ENCODE results near the gene MBOAT2.
A peak's percentile ranks its signal among the peaks of the same experiment; 100 is the strongest.

The MBOAT2 gene

GRCh38 chr2:8833853-8834252 is 169.6 kb downstream of the MBOAT2 start:
- Mint-ChIP-seq H3K27me3 (no peaks in the 10 kb centered on the region), H3K4me1 (peaks cover 70% of the 10 kb centered on the region), H3K9me3 (no peaks in the 10 kb centered on the region), H3K27ac (no peak overlapping the region), H3K4me3 (no peak overlapping the region)
- DNase-seq (no peak), ATAC-seq (no peak)

- peaks cover 70% of the 10 kb centered on the region for H3K4me1 Mint-ChIP-seq
Observed at GRCh38 chr2:8831516-8831915, 172.0 kb downstream of the MBOAT2 start.

GRCh38 chr2:8827729-8828128 is 175.8 kb downstream of the MBOAT2 start:
- Mint-ChIP-seq H3K4me1 (peaks cover 42% of the 10 kb centered on the region), H3K4me3 (no peak overlapping the region), H3K27ac (no peak overlapping the region), H3K27me3 (no peaks in the 10 kb centered on the region), H3K9me3 (no peaks in the 10 kb centered on the region)
- ATAC-seq (no peak), DNase-seq (no peak)

More at GRCh38 chr2:8831516-8831915, 172.0 kb downstream of the MBOAT2 start:
- DNase-seq, result no peak
- no peaks in the 10 kb centered on the region for H3K27me3 Mint-ChIP-seq
- no peak overlapping the region for H3K4me3 Mint-ChIP-seq
- ATAC-seq, result no peak
- no peak overlapping the region for H3K27ac Mint-ChIP-seq
- no peaks in the 10 kb centered on the region for H3K9me3 Mint-ChIP-seq

GRCh38 chr2:8822218-8822617 is 181.3 kb downstream of the MBOAT2 start:
- no peaks in the 10 kb centered on the region for H3K27me3 Mint-ChIP-seq
- H3K4me3 Mint-ChIP-seq, result no peak overlapping the region
- H3K27ac Mint-ChIP-seq, result no peak overlapping the region
- no peaks in the 10 kb centered on the region for H3K9me3 Mint-ChIP-seq
- DNase-seq, result no peak
- H3K4me1 Mint-ChIP-seq, result no peaks in the 10 kb centered on the region
- no peak for ATAC-seq

- ATAC-seq (no peak), DNase-seq (no peak)
- Mint-ChIP-seq H3K4me1 (no peaks in the 10 kb centered on the region), H3K4me3 (no peak overlapping the region), H3K27me3 (no peaks in the 10 kb centered on the region), H3K27ac (no peak overlapping the region), H3K9me3 (no peaks in the 10 kb centered on the region)
Observed at GRCh38 chr2:8821276-8822217, 181.9 kb downstream of the MBOAT2 start.

GRCh38 chr2:8819948-8820347 is 183.5 kb downstream of the MBOAT2 start:
- DNase-seq (no peak), ATAC-seq (no peak)
- Mint-ChIP-seq H3K9me3 (no peaks in the 10 kb centered on the region), H3K4me3 (no peak overlapping the region), H3K4me1 (no peaks in the 10 kb centered on the region), H3K27ac (peak overlapping the region in 1 of 2 donors; percentile 21), H3K27me3 (no peaks in the 10 kb centered on the region)

- Mint-ChIP-seq H3K27ac (peak overlapping the region in 1 of 2 donors; percentile 34), H3K9me3 (no peaks in the 10 kb centered on the region), H3K4me1 (no peaks in the 10 kb centered on the region), H3K27me3 (no peaks in the 10 kb centered on the region), H3K4me3 (no peak overlapping the region)
- DNase-seq (no peak), ATAC-seq (no peak)
Observed at GRCh38 chr2:8819194-8819593, 184.3 kb downstream of the MBOAT2 start.

GRCh38 chr2:8817221-8817620 is 186.3 kb downstream of the MBOAT2 start:
- no peak overlapping the region for H3K27ac Mint-ChIP-seq
- no peak overlapping the region for H3K4me3 Mint-ChIP-seq
- H3K27me3 Mint-ChIP-seq, result no peaks in the 10 kb centered on the region
- H3K9me3 Mint-ChIP-seq, result no peaks in the 10 kb centered on the region
- no peak for DNase-seq
- H3K4me1 Mint-ChIP-seq, result no peaks in the 10 kb centered on the region
- no peak for ATAC-seq

- no peak for DNase-seq
- Mint-ChIP-seq H3K27ac (no peak overlapping the region), H3K4me1 (peaks cover 13% of the 10 kb centered on the region), H3K27me3 (no peaks in the 10 kb centered on the region), H3K9me3 (no peaks in the 10 kb centered on the region), H3K4me3 (no peak overlapping the region)
- ATAC-seq, result no peak
Observed at GRCh38 chr2:8806885-8807704, 196.4 kb downstream of the MBOAT2 start.

GRCh38 chr2:8805278-8806210 is 197.9 kb downstream of the MBOAT2 start:
- Mint-ChIP-seq H3K4me3 (no peak overlapping the region), H3K4me1 (peaks cover 13% of the 10 kb centered on the region), H3K9me3 (no peaks in the 10 kb centered on the region), H3K27me3 (no peaks in the 10 kb centered on the region), H3K27ac (no peak overlapping the region)
- DNase-seq (no peak), ATAC-seq (no peak)

- Mint-ChIP-seq H3K4me3 (no peak overlapping the region), H3K27me3 (no peaks in the 10 kb centered on the region), H3K27ac (no peak overlapping the region), H3K4me1 (peaks cover 21% of the 10 kb centered on the region), H3K9me3 (no peaks in the 10 kb centered on the region)
- ATAC-seq, result peak; percentile 98
- DNase-seq, result peak; percentile 39 to 62
Observed at GRCh38 chr2:8803658-8804379, 199.7 kb downstream of the MBOAT2 start.

- ATAC-seq, result no peak
- H3K27ac Mint-ChIP-seq, result no peak overlapping the region
- DNase-seq, result no peak
- peaks cover 24% of the 10 kb centered on the region for H3K4me1 Mint-ChIP-seq
- H3K9me3 Mint-ChIP-seq, result no peaks in the 10 kb centered on the region
- no peaks in the 10 kb centered on the region for H3K27me3 Mint-ChIP-seq
- H3K4me3 Mint-ChIP-seq, result no peak overlapping the region
Observed at GRCh38 chr2:8802741-8803140, 200.7 kb downstream of the MBOAT2 start.
